Smooth muscle cell (in vitro differentiated cells): ENCODE measurements around the gene TMEM201. TPM values are rescaled to one million over a fixed set of nuclear protein-coding genes. Genes with fewer than 3 reads are reported as not detected.

Source experiments
- DNase-seq: peaks from one replicate; lab custom pipeline; 2025; ENCODE audit not compliant: unreplicated experiment; lab: John Stamatoyannopoulos, UW
- H2AFZ ChIP-seq: fragments of 200-600 bp; sonication (generic); 2 replicates; pipeline ENCODE4 v1.6.0; 2016; ENCODE audit warnings: antibody characterized with exemption, low read depth, mild to moderate bottlenecking
- H3F3A ChIP-seq: fragments of 200-600 bp; sonication (generic); 2 replicates; pipeline ENCODE4 v1.6.0; 2017; ENCODE audit warnings: antibody characterized with exemption, low read depth
- H3K27ac ChIP-seq: fragments of 200-600 bp; sonication (generic); 2 replicates; pipeline ENCODE4 v1.5.1; 2016; ENCODE audit warnings: low read depth, mild to moderate bottlenecking
- H3K27me3 ChIP-seq: fragments of 200-600 bp; sonication (generic); 2 replicates; pipeline ENCODE4 v1.6.1; 2016; ENCODE audit warnings: low read depth, mild to moderate bottlenecking
- H3K36me3 ChIP-seq: fragments of 200-600 bp; sonication (generic); 2 replicates; pipeline ENCODE4 v1.5.1; 2016; ENCODE audit warnings: low read depth
- H3K4me1 ChIP-seq: fragments of 200-600 bp; sonication (generic); 2 replicates; pipeline ENCODE4 v1.5.1; 2016; ENCODE audit warnings: low read depth
- H3K4me2 ChIP-seq: fragments of 200-600 bp; sonication (generic); 2 replicates; pipeline ENCODE4 v1.6.0; 2016; ENCODE audit warnings: mild to moderate bottlenecking
- H3K4me3 ChIP-seq: fragments of 200-600 bp; sonication (generic); 2 replicates; pipeline ENCODE4 v1.5.1; 2016; ENCODE audit warnings: mild to moderate bottlenecking
- H3K79me2 ChIP-seq: fragments of 200-600 bp; sonication (generic); 2 replicates; pipeline ENCODE4 v1.6.0; 2016; ENCODE audit warnings: low read depth, mild to moderate bottlenecking
- H3K9ac ChIP-seq: fragments of 200-600 bp; sonication (generic); 2 replicates; pipeline ENCODE4 v1.6.0; 2016; ENCODE audit warnings: low read depth
- H3K9me3 ChIP-seq: fragments of 200-600 bp; sonication (generic); replicated peaks from 2 replicates; pipeline ENCODE4 v1.5.1; 2016; ENCODE audit warnings: low read depth
- H4K20me1 ChIP-seq: fragments of 200-600 bp; sonication (generic); 2 replicates; pipeline ENCODE4 v1.6.0; 2016; ENCODE audit warnings: low read depth
- WGBS: methylation state at CpG from one replicate; pipeline ENCODE4 v1.1.7; 2016; ENCODE audit warnings: low lambda C conversion rate; 5-methylcytosine and 5-hydroxymethylcytosine counted together
- polyA plus RNA-seq: library from polyadenylated mRNA; unstranded; fragments of >200 nt; fragmentation: Nextera tagmentation; extraction: Ambion mirVana; gene quantifications from 2 replicates; pipeline ENCODE4 v1.2.1, GENCODE V29; 2016
- total RNA-seq: library from RNA; depleted of rRNA; stranded (reverse); fragments of >200 nt; gene quantifications from 2 replicates; pipeline ENCODE4 v1.2.3, GENCODE V29; 2014
- TF ChIP-seq, protein P1 (sequence below): fragments of 200-600 bp; sonication (generic); IDR thresholded peaks from 2 replicates; pipeline ENCODE4 v1.5.1; 2017; ENCODE audit warnings: borderline replicate concordance, mild to moderate bottlenecking, antibody characterized with exemption; ENCODE audit not compliant: insufficient read depth, poor library complexity, severe bottlenecking

The TMEM201 gene
- total and polyA plus RNA-seq, 2 experiments from 2014 or later: 2.4 to 8.8 TPM

DNA sequence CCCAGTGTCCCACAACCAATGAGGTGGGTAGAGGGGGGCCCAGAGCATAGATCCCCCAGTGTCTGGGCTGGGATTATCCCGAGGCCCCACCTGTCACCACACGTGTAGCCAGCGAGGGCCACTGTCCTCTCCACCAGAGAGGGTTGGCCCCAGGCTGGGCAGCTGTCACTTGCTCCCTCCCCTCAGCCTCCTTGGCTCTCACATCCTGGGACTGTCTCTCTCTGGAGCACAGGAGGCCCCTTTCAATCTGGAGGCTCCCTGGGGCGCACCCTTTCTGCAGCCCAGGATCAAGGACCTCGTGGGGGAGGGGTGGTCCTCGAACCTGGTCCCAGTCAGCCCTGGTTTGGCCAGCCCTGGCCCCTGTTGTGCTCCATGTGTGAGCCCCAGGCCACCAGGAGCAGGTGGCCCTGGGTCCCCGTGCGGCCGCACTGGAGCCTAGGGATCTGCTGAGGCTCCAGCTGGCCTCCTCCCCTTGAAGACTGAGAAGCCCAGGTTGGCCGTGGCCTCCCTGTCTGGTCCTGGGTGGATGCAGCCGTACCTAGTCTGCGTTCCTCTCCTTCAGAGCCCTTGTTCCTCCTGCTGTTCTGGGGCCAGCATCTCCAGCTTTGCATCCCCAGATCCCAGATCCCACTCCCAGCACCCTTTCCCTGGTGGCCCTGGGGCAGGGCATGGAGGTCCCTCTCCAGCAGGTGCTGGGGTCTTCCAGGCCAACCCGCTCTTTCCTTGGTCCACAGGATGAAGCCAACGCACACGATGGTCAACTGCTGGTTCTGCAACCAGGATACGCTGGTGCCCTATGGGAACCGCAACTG, 6.7 kb downstream of the TMEM201 start:
- WGBS: 91% methylated on average over 16 of the region's 17 CpGs
- H3K27ac ChIP-seq: no peak overlapping the region
- TF ChIP-seq, protein P1, sequence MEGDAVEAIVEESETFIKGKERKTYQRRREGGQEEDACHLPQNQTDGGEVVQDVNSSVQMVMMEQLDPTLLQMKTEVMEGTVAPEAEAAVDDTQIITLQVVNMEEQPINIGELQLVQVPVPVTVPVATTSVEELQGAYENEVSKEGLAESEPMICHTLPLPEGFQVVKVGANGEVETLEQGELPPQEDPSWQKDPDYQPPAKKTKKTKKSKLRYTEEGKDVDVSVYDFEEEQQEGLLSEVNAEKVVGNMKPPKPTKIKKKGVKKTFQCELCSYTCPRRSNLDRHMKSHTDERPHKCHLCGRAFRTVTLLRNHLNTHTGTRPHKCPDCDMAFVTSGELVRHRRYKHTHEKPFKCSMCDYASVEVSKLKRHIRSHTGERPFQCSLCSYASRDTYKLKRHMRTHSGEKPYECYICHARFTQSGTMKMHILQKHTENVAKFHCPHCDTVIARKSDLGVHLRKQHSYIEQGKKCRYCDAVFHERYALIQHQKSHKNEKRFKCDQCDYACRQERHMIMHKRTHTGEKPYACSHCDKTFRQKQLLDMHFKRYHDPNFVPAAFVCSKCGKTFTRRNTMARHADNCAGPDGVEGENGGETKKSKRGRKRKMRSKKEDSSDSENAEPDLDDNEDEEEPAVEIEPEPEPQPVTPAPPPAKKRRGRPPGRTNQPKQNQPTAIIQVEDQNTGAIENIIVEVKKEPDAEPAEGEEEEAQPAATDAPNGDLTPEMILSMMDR: no peak
- peaks cover 25% of the 10 kb centered on the region for H3K79me2 ChIP-seq
- no peaks in the 10 kb centered on the region for H3K9me3 ChIP-seq
- H4K20me1 ChIP-seq: peaks cover 52% of the 10 kb centered on the region
- H2AFZ ChIP-seq: no peak overlapping the region
- no peak for DNase-seq
- no peak overlapping the region for H3K4me2 ChIP-seq
- no peak overlapping the region for H3K9ac ChIP-seq
- no peaks in the 10 kb centered on the region for H3F3A ChIP-seq
- H3K36me3 ChIP-seq: no peaks in the 10 kb centered on the region
- H3K4me1 ChIP-seq: peaks cover 30% of the 10 kb centered on the region
- H3K4me3 ChIP-seq: no peak overlapping the region
- H3K27me3 ChIP-seq: no peaks in the 10 kb centered on the region

DNA sequence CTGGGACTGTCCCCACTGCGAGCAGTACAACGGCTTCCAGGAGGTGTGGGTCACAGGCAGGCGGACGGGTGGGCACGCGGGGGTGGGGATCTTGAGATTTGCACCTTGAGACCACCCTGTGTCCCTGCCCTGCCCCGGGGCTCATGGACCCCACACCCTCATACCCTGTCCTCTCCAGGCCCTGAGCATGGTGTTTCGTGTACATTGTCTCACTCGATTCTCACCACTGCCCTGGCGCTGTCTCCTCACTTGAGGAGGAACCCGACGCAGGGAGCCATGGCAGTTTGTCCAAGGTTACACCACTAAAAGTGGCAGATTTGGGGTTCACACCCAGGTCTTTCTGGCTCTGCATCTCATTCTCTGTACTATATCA, 7.2 kb downstream of the TMEM201 start:
- H2AFZ ChIP-seq: no peak overlapping the region
- no peak overlapping the region for H3K4me3 ChIP-seq
- no peak overlapping the region for H3K27ac ChIP-seq
- no peaks in the 10 kb centered on the region for H3K9me3 ChIP-seq
- TF ChIP-seq, protein P1: no peak
- no peak for DNase-seq
- H3K79me2 ChIP-seq: peaks cover 19% of the 10 kb centered on the region
- WGBS: 98% methylated on average over 10 of the region's 12 CpGs
- no peaks in the 10 kb centered on the region for H3K36me3 ChIP-seq
- H4K20me1 ChIP-seq: peaks cover 47% of the 10 kb centered on the region
- no peaks in the 10 kb centered on the region for H3K27me3 ChIP-seq
- H3K4me2 ChIP-seq: no peak overlapping the region
- no peaks in the 10 kb centered on the region for H3F3A ChIP-seq
- H3K9ac ChIP-seq: no peak overlapping the region
- peaks cover 30% of the 10 kb centered on the region for H3K4me1 ChIP-seq

DNA sequence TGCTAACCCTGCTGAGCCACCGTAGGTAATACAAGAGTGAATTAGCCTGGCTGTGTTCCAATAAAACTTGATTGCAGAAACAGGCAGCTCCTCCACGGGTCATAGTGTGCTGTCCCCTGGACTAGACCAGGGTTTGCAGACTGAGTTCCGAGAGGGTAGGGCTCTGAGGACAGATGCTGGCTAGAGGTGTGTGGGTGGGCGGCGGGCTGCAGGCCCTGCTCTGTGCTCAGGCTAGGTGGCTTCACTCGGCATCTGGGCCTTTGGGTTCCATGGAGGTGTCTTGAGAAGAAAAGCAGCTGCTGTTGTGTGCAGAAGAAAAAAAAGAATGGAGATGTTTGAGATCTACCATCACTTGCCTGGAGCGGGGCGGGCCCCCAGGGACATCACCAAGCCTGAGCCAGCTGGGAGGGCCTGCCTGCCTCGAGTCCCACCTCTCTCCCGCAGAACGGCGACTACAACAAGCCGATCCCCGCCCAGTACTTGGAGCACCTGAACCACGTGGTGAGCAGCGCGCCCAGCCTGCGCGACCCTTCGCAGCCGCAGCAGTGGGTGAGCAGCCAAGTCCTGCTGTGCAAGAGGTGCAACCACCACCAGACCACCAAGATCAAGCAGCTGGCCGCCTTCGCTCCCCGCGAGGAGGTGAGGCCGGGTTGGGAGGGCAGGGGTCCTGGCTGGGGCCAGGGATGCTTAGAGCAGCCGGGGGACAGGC, 7.9 kb downstream of the TMEM201 start:
- Histone ChIP-seq H3K9ac (no peak overlapping the region), H3K4me1 (peaks cover 25% of the 10 kb centered on the region), H3K4me2 (no peak overlapping the region), H3K27ac (no peak overlapping the region), H2AFZ (no peak overlapping the region), H3K36me3 (no peaks in the 10 kb centered on the region), H3K27me3 (no peaks in the 10 kb centered on the region), H3F3A (no peaks in the 10 kb centered on the region), H4K20me1 (peaks cover 42% of the 10 kb centered on the region), H3K4me3 (no peak overlapping the region), H3K9me3 (no peaks in the 10 kb centered on the region), H3K79me2 (peaks cover 19% of the 10 kb centered on the region)
- no peak for DNase-seq
- 96% methylated on average over 26 of the region's 27 CpGs for WGBS
- TF ChIP-seq, protein P1: no peak
